T-helper 22 cell (primary cell): Measurements from ENCODE around the gene SERPINB6.

Source experiments
- DNase-seq: peaks from one replicate; pipeline ENCODE4 v3.0.0-alpha.2; 2020; ENCODE audit warnings: low read depth

SERPINB6 gene

DNA sequence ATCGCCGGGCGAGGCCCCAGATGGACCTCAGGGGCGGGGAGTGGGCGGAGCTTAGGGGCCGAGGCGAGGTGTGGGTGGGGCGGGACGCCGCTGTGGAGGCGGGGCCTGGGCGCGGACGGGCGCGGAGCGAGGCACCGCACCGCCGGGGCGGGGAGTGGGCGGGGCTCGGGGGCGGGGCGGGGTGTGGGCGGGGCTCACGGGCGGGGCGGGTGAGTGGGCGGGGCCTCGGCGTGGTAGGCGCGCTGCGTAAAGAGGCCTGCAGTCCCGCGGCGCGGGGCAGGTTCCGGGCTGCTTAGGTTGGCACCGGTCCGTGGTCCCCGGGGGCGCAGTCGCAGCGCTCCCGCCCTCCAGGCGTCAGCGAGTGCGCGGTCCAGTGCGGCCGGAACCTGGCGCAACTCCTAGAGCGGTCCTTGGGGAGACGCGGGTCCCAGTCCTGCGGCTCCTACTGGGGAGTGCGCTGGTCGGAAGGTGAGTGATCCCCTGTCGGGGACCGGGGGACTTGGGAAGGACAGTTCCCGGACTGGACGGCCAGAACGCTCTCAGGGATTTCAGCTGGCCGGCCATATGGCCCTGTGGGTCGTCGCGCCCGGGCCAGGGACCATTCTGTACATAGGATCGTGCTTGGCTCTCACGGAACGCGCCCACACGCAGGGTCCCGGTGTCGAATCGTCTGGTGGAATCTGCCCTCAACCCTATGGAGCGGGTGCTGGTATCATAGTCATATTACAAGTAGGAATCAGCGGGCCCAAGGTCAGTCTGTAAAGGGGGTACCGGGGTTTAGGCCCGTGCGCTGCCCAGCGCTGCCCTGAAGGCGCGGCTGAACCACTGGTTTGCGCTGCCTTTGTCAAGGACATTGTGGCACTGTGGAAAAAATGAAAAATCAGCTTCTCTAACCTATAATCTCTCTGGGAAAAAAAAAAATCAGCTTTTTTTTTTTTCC, 28.5 kb upstream of the SERPINB6 start, which contains the start of gene NQO2:
TSS of gene NQO2 (plus strand) at position 277 of the 940 bp plus-strand sequence. CDS start 6,659 bp downstream, outside the sequence.
- peak; percentile 78 for DNase-seq

DNA sequence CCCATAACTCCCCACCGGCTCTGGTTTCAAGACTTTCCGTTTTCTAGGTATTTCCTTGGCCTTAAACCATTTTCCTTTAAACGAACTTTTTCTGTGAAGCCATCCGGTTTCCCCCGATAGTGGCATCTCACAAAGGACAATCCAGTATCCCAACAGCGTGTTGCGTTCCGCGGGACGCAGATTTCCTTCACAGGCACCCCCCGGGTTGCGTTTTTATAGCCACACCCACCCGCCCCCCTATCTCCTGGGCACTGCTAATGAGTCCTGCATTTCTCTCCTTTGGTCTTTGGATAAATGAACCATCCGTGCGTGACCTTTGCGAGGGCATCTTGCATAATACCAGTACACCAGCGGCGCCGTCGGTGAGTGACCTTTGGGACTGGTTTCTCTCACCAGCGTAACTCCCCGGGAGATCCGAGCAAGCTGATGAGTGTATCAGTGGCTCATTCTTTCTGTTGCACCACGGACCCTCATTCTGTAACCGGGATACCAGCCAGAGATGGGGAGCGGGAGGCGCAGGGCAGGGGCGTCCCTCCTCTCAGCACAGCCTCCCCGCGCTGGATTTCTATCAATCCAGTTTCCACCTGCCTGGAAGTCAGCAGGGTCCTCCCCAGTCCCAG, 27.7 kb upstream of the SERPINB6 start:
- no peak for DNase-seq

DNA sequence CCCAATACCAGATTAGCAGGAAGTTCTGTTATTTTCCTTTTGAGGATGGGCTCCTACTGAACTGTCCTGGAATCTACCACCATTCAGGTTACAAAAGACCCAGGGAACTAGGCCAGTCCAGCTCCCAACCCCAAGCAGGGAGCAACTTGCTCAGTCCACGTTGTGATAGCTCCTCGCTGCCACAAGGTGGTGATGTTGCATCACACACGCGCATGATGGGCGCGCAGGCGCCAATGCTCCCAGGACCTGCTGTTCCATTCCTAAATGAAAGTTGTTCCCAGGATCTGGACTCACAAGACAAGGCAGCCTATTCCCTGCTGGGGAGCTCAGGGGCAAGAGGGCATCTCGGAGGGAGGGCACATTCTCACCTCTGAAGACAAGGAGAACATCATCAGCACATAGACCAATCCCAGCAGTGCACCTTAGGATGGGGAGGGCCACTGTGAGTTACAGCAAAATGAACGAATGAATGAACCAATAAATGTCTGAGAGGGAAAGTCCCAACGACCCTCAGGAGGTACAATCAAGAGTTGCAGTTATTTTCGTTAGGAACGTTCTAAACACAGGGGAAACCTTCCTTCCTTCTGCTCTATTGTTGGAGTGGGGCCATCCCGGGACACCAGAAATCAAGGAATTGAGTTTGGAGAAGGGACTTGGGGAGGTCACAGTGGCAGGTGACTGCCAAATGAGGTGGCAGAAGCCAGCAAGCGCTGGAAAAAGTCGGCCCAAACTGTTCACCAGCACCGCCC, 27.1 kb upstream of the SERPINB6 start:
- peak; percentile 38 for DNase-seq

DNA sequence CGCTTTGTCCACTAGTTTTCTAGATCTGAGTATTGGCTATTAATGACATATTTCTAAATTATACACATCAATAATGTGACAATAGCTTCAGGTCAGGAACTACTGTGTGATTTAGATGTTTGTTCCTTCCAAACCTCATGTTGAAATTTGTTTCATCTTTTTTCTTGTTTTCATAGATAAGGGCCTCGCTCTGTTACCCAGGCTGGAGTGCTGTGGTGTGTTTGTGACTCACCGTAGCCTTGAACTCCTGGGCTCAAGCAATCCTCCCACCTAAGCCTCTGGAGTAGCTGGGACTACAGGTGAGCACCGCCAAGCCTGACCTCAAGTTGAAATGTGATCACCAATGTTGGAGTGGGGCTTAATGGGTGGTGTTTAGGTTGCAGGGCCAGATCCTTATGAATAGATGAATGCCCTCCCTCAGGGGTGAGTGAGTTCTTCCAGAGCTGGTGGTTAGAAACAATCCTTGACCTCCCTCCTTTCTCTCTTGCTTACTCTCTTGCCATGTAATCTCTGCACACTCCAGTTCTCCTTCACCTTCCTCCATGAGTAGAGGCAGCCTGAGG, 22.5 kb upstream of the SERPINB6 start:
- no peak for DNase-seq

DNA sequence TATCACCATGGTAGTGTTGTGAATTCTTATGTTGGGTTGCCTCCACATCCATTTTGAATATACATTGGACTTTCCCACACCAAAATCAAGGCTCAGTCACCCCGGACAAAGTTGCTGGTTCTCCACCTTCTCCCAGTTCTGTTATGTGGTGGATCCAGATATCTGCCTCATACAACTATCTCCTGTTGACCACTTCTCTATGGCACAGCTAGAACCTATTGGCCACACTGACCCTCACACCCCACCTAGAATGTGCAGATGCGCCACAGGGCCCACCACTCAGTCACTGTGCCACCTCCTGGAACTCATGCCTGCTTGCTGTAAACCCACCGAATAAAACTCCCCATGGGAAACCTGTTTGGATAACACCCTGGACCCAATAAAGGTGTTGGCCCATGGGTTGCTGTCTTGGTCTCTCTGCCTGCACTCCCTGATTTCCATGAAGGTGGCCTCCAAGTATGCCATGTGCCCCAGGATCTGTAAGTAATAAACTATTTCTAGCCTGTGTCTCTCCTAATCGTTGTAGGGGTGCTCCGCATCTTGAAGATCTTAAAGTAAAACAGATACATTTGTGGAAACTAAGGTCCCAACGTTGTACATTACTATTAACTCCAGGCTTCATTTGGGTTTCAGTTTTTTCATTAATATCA, 21.1 kb upstream of the SERPINB6 start:
- no peak for DNase-seq

DNA sequence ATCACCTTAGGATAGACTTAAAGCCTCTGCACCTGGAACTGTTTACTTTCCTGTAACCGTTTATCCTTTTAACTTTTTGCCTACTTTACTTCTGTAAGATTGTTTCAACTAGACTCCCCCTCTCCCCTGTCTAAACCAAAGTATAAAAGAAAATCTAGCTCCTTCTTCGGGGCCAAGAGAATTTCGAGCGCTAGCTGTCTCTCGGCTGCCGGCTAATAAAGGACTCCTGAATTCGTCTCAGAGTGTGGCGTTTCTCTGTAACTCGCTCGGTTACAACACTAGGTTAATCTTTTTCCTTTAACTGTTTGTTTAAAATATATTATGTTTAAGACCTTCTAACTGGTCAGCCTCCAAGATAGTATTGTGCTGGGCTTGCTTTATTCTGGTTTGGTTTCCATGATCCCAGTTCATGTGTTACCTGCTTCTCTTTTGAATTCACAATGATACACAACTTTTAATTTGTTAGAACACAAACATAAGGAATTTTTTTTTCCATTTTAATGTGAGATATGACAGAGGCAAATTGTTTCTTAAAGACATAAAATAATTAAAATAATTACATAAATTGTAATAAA, 19.7 kb upstream of the SERPINB6 start:
- no peak for DNase-seq

DNA sequence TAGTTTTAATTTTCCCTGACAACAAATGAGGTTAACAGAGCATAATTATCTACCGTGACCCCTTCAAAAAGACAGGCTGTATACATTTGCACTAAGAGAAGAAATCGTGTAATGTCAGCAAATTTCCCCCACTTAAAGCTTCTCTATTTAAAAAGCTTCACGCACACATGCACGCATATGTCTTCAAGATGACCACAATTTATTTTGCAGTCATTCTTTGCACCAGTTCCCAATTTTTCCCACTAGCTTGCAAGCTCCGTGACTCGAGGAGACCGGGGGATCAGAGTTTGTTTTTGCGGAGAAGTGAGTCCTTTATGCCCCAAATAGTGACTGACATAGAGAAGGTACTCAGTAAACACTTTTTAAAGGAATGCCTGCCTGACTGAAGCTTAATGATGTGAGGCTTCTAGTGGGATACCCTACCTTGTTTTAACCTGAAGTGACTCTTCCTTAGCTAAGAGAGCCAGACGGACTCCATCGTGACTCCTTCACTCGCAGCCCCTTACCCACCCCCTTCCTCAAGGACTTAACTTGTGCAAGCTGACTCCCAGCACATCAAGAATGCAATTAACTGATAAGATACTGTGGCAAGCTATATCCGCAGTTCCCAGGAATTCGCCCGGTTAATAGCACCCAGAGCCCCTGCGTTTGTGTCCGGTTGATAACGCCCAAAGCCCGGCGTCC, 19.0 kb upstream of the SERPINB6 start:
- no peak for DNase-seq

DNA sequence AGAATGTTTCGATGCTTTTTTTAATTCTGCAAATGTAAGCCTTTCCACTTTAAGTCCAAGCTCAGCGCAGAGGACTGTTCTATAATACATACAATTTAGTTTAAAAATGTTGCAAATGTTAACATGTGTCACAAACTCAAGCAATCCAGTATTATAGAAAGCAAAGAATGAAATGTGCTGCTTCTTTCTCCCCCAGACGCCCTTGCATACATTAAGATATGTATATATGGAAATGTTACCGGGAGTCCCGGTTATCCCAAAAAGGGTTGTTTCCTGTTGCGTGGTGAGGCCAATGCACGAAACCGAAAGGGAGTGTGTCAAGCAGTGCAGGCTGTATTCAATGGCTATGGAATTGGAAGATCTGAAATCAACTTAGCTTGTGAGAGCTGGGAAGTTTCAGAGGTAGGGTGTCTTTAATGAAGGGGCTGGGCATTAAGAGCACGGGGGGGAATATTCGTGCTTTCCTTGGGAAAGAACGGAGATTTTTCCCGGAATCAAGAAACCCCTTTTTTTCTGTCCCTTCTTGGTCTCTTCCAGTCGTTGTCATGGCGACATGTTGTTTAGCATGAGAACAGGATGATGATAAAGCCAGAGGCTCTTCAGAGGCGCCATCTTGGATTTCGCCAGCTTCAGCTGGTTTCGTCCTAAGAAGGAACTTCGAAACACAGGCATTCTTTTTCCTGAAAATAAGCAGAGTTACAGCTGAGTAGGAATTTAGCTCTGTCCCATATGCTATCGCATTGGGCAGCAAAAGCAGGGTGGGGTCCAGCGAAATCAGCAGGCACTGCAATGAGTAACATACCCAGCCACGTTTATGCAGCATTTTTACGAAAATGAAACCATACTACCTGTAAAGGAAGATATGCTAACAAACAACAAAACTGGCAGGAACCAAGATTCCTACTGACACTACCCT, 18.2 kb upstream of the SERPINB6 start:
- DNase-seq: peak; percentile 67

DNA sequence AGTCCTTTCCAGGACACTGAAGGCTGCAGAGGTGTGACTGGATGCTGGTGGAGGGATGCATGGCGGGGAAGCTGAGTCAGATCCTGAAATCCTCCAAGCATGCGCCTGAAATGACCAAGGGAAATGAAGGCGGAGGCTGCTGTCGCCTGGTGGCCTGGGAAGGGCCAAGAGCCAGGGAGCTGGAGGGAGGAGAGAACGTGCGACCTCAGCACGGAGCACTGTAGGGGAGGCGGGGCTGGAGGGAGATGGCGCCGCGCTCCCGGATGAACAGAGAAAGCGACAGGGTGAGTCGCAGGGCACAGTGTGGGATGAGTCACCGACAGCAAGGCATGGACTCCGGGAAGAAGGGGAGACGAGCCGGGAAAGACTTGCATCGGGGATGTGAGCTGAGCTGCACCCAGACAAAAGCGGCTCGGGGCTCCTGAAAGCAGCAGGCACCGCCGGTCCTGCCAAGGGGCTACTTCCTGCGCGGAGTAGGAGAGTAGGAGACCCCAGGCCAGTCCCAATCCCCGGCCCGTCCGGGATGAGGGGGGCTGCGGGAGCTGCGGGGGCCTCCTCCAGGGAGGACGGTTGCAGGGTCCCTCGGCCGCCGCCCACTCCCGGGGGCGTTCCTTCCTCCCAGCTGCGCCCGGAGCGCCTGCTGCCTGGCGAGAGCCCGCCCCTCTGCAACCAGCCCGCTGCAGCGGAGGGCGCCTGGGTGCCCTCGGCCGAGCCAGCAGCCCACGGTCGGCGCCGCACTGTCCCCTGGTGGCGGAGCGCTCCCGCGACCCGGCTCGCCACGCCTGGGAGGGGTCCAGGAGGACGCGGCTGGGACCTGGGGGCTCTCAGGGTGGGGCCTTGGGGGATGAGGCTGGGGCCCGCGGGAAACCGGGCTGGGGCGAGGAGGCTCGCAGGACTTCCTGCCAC, 17.3 kb upstream of the SERPINB6 start:
- peak; percentile 61 for DNase-seq

DNA sequence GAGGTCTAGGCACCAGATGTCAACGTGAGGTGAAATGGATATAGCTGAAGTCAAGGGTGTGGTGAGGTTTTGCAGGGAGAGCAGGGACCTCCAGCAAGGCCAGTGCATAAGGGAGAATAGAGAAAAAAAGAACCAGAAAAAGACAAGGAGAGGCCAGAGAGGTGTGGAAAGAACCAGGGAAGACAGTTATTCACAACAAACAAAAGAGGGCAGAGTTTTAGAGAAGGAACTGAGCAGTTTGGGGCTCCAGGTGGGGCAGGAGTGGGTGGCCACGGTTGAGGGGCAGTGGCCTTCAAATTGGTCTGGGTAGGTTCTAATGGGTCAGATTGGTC, 16.7 kb upstream of the SERPINB6 start:
- no peak for DNase-seq

DNA sequence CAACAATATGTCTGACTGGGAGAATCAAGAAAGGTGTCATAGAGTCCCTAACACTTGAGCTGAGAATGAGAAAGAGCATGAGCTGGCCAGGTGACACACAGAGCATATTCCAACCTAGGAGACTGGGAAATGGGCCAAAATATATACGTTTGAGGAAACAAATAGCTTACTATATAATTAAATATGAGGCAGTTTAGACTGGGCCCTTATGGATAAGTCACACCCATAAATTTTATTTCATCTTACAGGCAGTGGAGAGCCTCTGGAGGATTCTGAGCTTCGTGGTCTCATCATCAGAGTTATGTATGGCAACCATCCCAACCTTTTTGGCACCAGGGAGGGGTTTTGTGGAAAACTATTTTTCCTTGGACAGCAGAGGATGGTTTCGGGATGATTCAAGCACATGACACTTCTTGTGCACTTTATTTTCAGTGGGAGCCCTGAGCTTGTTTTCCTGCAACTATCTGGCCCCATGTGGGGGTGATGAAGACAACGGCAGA, 15.4 kb upstream of the SERPINB6 start:
- DNase-seq: no peak

DNA sequence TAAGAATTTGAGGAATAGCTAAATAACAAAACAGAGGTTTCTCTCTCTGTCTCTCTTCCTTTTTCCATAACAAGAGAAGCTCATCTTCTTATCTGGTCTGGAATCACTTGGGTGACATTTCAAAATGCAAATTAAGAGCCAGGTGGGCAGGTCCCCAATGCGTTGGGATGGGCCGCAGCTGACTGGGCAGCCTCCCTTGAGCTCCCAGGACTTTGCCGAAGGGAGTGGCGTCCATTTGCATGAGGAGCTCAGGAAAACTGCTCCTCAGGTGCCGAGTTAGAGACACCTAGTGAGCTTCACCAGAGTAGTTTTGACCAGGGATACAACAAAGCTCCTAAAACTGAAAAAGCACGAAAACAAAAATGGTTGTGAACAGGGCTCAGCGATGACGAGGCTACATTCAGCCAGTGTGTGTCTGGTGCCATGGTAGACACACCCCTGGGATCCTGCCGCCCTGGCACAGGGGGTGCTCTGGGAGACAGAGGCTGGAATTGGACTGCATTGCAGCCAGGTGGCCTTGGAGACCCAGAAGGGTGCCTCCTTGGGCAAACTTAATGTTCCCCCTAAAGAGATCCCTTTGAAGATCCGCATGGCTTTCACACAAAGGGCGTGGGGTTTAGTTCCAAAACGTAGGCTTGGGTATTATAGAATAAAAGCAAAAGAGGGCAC, 13.5 kb upstream of the SERPINB6 start:
- DNase-seq: no peak

DNA sequence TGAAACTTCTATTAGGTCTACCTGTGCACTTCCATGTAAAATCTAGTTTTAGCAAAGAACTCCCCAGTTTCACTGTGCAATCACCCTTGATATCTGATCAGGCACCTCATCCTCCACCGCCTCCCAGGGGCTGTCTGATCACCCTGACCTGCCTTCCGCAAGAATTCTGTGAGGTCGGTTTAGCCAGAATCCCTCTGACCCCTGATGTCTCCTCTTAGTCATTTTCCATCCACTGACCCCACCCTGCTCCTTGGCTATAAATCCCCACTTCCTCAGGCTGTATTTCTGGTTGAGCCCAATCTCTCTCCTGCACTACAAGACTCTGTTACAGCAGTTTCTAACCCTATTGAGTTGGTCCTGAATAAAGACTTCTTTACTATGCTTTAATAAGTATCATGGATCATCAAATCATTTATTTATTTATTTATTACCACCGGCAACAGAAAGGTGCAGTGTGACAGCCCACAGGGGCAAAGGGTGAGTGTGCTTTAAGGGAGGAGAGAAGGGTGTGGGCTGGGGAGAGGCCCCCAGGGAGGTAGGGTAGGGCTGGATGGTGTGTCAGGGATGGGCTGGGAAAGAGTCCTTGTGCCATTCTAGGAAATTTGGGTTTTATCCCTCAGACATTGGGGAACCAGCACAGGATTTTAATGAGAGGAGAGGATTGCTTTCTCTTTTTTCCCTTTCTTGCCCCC, 11.2 kb upstream of the SERPINB6 start:
- DNase-seq: no peak

DNA sequence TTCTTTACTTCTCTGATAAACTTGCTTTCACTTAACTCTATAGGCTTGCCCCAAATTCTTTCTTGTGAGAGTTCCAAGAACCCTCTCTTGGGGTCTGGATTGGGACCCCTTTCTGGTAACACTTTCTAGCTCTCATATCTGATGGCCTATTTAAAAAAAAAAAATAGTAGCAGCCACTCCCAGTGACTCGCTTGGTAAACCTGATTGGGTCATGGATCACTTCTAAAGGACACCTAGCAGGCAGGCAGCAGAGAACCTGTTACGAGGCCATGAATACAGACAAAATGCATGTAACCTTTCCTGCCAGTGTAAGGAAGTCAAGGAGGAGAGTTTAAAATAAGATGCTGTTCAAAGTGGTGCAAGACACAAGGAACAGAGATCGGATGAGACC, 9.1 kb upstream of the SERPINB6 start:
- DNase-seq: no peak

DNA sequence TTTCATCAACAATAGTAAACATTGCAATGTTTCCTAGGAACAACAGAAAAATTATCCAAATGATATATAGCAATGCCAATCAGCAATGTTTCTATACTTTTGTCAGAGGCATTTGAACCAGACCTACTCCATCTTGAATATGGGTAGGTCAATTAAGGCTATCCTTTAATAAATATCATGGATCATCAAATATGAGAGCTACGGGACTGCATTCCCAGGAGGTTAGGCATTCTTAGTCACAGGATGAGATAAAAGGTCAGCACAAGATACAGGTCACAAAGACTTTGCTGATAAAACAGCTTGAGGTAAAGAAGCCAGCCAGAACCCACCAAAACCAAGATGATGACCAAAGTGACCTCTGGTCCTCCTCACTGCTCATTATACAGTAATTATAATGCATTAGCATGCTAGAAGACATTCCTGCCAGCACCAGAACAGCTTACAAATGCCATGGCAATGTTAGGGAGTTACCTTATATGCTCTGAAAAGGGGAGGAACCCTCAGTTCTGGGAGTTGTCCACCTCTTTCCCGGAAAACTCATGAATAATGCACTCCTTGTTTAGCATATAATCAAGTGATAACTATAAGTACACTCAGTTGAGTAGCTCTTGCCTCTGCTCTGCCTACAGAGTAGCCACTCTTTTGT, 8.6 kb upstream of the SERPINB6 start:
- DNase-seq: no peak

DNA sequence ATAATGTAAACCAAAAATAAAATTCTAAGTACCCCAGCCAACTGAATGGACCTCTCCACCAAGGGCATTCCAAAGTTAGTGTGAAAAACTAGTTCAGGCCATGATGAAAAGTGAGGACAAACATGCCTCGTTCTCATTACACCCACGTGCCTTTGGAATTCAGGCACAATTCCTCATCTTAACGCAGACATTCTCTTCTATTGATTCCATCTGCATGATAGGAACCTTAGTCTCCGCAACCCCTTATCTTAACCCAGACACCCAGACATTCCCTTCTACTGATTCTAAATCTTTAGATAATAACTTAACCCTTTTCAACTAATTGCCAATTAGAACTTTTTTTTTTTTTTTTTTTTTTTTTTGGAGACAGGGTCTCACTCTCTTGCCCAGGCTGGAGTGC, 7.6 kb upstream of the SERPINB6 start:
- no peak for DNase-seq
